HG02870 (cell line): ENCODE data around the gene CNIH2.
"Not testable (repeated sequence)": the region's sequence is repeated elsewhere in the genome, so short reads cannot be mapped to it uniquely, and the experiment has no call there.

ENCODE experiments used
- ATAC-seq: cut with Tn5 transposase; IDR thresholded peaks from one replicate; pipeline ENCODE4 v1.9.1; 2021; ENCODE audit warnings: mild to moderate bottlenecking, moderate library complexity; ENCODE audit not compliant: unreplicated experiment

Gene CNIH2

DNA sequence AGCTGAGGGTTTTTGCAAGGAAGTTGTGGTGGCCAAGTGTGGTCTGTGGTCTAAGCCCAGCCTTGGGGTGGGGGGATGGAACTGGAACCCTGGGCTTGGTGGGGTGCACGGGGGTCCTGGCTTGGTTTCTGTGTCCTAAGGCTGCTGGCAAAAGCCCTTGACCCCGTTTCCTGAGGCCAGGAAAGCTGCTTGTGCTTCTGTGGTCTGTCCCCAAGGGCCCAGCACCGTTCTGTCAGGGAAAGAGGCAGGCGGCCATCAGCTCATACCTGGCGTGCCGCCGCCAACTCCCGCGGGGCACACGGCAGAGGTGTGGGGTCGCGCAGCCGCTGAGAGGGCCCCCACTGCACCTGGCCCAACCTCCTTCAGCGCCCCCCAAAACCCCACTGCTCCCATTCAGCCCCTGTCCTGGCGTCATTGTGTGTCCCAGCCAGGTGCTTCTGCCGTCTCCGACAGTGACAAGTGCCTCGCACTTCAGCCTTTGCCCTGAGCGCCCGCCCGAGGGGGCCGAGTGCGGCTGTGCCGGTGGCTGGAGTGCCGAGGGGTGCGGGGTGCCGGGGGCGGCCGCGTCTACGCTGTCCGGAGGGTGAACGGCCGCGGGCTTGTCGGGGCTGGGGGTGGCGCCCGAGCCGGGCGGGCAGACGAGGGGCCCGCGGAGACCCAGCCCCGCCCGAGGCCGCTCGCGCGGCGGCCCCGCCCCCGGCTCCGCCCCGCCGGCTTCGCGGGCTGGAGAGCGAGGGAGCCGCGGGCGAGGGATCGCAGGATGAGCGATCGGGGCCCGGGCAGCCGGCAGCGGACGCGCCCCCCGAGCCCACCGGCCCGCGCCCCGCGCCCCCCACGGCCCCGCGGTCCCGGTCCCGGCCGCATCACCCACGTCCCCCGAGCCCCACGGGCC is at the start of gene CNIH2:
Gene CNIH2, plus strand, starts transcription at position 705 of the 892 bp plus-strand sequence. CDS start 282 bp downstream, outside the sequence.
- no peak for ATAC-seq

GRCh38 chr11:66228521-66228920 is 49.5 kb upstream of the CNIH2 start:
- ATAC-seq, result no peak

DNA sequence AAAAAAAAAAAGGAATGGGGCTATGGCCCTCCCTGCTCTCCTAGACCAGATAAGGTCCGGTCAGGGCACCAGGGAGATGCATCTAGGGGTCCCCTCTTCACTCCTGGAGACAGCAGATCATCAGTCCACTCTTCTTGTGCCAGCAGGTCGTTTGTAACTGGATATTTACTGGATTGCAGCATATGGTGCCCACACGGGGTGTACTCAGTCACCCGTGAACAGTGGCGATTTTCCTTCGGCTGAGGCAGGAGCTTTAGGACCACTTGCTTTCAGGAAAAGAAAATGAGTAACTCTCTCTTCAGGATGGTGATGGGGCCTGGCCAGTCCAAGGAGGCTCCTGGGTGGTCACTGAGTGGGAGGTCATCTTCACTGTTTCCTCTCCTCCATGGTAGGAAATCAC is 47.8 kb upstream of the CNIH2 start:
- ATAC-seq, result no peak

DNA sequence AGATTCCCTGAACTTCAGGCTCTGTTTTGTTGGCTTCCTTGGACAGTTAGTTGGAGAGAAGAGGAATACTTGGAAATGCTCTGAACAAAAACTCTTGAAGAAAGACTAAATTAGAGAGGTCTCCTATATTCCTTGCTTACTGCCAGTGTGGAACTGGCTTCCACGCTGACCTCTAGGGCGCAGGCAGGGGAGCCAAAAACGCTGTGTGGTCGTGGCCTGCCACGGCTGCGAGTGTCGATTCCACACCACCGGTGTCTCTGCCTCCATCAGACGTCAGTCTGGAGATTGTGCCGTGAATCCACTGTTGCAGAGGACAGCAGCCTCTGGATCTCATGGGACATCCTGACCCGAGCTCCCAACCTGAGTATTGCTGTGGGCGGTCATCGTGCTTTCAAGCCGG is 47.0 kb upstream of the CNIH2 start:
- no peak for ATAC-seq

GRCh38 chr11:66231561-66231960 is 46.4 kb upstream of the CNIH2 start:
- no peak for ATAC-seq

GRCh38 chr11:66232769-66233168 is 45.2 kb upstream of the CNIH2 start:
- ATAC-seq, result no peak

DNA sequence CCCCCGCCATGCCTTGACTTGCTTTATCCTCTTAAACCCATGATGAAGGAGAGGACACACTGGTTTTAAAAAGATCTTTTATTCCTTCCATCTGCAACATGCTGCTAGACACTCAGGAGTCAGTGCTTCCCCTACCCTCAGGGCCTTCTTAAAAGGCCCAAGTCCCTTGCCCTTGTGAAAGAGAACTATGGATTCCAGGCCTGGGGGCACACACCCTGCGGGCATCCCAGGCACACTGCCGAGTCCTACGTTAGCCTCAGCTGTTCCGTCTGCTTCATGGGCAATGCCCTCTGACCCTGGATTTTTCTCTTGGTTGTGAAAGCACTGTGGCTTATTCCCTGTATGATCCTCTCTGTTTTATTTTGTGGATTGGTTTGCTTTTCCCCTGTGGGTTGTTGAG is 44.7 kb upstream of the CNIH2 start:
- no peak for ATAC-seq

DNA sequence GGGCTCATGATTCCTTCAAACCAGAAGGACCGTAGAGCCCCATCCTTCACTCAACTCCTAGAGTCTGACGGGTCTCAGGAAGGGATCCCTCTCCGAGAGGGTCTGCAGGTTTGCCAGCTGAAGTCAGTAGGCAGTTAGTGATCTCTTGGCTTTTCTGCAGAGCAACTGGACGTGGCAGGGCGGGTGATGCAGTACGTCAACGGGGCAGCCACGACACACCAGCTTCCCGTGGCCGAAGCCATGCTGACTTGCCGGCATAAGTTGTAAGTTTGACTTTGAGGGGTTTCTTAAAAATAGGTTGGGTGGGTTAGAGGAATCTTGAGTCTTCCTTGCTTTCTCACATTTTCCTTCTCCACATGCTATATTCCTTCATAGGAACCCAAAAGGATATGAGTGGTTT is 42.8 kb upstream of the CNIH2 start:
- ATAC-seq, result no peak

DNA sequence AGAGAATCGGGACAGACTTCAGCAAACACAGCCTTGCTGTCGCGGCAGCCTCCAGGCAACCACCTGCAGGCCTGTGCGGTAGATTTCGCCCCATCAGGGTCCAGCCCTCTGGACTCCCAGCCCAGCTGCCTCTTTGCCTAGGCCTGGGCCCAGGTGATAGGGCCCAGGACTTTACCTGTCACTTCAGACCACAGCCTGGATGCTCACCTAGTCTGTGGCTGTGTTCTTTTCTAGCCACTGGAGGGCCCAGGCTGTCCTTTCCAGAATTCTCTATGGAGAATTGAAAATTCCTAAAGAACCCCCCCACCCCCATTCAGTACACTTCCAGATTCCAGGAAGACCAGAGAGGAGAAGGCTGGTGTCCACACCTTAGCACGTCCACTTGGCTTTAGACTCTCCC is 40.1 kb upstream of the CNIH2 start:
- no peak for ATAC-seq

- no peak for ATAC-seq
These were observed 39.1 kb upstream of the CNIH2 start for GRCh38 chr11:66238786-66239413.

GRCh38 chr11:66239511-66239910 is 38.5 kb upstream of the CNIH2 start:
- ATAC-seq, result no peak

DNA sequence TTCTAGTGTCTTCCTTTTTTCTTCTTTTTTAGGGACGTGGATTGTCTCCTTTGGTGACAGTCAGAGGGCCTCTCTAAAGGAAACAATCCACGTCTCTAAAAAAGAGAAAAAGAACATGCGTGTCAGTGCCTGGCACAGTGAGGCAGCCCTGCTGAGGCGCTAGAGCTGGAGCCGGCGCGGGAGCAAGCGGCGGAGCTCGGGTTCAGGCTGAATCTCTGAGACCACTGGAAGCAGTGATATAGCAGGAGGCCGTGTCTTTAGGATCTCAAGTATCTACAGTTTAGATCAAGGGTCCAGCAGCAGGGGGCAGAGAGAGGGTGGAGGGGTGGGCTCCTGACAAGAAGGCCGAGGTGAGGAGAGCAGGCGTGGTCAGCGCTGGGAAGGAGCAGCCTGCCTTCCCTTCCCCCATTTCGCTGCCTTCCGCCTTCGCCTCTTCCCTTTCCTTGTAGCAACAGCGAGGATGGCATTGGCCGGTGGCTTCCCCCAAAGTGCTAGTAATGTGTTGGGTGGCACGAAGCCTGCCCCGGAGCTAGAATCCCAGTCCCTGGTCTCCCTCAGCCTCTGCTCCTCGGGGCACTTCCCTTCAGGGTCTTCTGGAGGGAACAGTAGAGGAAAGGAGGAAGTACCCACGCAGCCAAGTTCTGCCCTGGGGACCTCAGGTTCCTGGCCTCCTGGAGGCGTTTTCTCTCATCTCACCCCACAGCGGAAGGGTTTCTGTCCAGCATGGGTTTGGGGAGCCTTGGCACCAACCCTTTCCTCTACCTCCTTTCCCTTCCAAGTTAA is 37.8 kb upstream of the CNIH2 start:
- ATAC-seq, result no peak

- no peak for ATAC-seq
These were observed 37.2 kb upstream of the CNIH2 start for GRCh38 chr11:66240781-66241136.

DNA sequence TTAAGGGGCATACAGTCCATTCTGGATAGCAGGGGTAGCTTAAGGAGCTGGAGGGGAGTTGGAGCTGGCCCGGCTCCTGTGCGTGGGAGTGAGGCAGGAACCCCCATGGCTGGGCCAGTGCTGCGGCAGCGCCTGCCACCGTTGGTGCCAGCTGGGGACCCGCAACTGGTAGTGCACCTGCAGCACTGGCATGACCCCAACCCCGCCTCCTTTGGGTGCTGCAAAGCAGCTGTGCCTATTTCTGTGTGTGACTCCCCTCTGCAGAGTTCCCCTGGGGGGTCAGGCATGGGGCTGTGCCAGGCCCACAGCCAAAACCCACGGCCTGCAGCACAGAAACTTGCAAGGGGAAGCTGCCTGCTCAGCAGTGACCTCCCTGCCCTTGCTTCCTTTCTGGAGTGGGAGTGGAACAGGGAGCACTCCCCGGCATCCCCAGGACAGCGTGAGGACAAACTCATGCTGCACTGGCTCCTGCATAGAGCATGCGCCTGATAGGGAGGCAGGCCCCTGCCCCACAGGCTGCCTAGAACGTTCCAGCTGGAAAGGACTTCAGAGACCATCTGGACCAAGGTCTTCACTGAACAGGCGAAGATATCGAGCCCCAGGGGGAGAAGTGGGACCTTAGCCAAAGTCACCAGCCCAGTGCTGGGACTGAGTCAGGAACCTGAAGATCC is 35.7 kb upstream of the CNIH2 start:
- ATAC-seq, result no peak

GRCh38 chr11:66243782-66244535 is 34.0 kb upstream of the CNIH2 start:
- ATAC-seq, result no peak

DNA sequence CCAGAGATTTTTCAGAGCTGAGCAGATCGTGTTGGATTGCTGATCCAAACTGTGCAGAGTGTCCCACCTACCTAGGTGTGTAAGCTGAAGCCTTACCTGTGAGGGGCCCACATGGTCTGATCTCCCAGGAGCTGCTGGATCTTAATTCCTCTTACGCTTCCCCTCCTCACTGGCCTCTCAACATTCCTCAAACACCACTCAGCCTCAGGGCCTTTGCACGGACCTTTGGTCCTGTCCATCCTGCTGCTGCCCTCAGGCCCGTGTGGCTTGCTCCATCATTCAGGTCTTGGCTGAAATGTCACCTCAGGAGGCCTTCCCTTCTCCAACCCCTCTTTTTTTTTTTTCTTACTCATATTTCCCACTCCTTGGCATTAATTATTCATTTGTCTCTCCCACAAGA is 30.7 kb upstream of the CNIH2 start:
- ATAC-seq, result no peak

DNA sequence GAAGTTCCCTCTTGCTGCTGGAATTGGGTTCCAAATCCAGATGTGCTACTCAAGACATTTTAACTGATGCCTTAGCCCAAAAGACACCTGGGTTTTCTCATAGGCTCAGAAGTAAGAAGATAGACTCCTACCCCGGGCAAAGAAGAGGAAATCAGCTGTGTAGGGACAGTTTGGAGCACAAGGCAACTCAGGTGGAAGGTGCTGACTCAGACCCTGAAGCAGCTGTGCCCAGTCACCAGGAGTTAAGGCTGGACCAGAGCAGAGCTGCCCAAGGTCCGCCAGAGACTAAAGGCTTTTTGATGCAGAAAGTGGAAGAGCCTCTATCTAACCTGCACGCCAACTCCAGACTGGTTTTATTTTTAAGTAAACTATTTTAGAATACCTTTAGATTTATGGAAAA is 30.2 kb upstream of the CNIH2 start:
- ATAC-seq, result no peak

- no peak for ATAC-seq
These were observed 29.1 kb upstream of the CNIH2 start for GRCh38 chr11:66248903-66249302.

DNA sequence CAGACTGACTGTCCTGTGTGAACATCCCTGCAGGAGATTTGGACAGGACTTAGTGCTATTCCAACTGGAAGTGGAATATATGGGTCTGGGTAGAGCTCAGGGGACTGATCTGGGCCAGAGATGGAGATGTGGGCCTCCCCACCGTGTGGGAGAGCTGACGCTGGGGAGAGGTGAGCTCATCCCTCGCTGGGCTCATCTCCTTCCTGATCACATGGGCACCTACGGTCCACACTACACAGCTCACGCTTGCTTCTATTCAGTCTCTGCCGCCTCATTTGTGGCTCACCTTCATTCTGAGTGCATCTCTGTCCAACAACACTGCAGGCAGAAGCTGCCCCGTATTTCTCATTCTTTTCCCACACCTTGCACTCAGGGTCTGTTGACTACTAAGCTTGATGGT is 26.2 kb upstream of the CNIH2 start:
- no peak for ATAC-seq

DNA sequence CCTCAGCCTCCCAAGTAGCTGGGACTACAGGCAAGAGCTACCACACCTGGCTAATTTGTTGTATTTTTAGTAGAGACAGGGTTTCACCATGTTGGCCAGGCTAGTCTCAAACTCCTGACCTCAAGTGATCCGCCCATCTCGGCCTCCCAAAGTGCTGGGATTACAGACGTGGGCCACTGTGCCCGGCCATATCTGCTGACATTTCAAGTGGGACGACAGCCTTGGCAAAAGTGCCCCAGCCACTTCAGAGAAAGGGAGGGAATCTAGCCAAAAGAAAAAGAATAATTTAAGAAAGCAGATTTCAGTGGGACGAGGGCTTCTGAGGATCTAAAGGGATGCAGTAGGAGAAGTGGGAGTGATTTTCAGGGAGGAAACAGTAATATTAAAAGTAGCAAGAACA is 24.9 kb upstream of the CNIH2 start:
- not testable (repeated sequence) for ATAC-seq
